NOMO-1 (cell line): ENCODE data around the gene SLC7A10.
"Not testable (repeated sequence)": the region's sequence is repeated elsewhere in the genome, so short reads cannot be mapped to it uniquely, and the experiment has no call there.

Experiments
- DNase-seq, 2 experiments: peaks; one replicate each; lab custom pipeline; 2025; ENCODE audit not compliant: unreplicated experiment in 2 of 2; lab: John Stamatoyannopoulos, UW

SLC7A10 gene

GRCh38 chr19:33186431-33187182, 39.0 kb downstream of the SLC7A10 start:
- peak; percentile 70 to 77 for DNase-seq

DNA sequence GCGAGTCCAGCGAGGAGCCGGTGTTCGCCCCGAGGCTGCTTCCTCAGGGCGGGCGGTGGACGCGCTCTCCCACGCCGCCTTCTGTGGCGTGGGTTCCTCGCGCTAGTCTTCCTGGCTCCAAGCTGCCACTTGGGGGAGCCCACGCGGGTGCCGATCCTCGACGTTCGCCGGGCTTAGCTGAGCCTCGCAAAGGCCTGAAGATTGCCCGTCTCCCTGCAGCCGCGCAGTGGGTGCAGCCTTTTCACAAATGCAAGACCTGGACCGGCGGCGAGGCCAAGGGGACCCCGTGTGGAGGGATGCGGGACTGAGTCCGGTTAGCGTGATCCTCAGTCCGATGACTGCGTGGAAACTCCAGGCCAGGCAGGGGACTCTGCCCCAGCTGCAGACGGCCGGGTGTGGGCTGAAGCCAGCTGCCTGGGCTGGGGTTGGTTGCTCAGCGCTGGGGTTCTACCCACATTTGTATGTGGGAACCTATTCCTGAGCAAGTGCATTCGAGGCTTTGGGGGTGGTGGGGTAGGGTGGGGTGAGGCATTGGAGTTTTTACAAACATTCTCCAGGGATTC, 48.2 kb downstream of the SLC7A10 start:
- DNase-seq: peak; percentile 72 to 74

DNA sequence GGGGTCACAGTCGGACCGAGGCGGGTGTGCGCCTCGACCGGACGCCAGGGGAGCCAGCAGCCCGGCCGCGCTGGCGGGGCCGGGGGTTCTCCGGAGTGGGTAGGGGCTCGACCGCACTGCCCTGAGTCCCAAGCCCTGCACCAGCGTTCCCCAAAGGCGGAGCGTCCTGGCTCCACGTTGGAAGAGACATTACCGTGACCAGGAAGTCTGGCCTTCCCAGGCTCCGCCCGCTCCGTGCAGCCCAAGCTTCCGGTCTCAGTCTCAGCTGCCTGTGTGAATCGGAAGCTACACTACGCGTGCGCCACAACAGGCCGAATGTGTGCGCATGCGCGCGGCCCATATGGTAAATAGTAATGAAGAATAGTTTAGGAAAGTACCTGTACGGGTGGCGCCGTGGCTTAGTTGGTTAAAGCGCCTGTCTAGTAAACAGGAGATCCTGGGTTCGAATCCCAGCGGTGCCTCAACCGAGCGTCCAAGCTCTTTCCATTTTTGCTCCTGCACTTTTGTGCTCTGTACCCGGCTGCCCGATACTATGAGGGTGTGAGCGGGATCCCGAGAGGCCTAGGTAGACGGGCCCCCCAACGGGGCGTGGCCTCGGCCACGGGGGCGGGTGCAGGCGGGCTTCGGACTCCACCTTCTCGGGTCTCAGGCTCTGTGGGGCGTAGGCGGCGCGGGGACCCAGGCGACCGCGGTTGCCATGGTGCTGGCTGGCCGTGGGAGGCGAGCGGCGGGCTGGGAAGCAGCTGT, 48.8 kb downstream of the SLC7A10 start:
- peak; percentile 99 for DNase-seq

- DNase-seq: no peak
These were observed 49.6 kb downstream of the SLC7A10 start for GRCh38 chr19:33175886-33176669.

DNA sequence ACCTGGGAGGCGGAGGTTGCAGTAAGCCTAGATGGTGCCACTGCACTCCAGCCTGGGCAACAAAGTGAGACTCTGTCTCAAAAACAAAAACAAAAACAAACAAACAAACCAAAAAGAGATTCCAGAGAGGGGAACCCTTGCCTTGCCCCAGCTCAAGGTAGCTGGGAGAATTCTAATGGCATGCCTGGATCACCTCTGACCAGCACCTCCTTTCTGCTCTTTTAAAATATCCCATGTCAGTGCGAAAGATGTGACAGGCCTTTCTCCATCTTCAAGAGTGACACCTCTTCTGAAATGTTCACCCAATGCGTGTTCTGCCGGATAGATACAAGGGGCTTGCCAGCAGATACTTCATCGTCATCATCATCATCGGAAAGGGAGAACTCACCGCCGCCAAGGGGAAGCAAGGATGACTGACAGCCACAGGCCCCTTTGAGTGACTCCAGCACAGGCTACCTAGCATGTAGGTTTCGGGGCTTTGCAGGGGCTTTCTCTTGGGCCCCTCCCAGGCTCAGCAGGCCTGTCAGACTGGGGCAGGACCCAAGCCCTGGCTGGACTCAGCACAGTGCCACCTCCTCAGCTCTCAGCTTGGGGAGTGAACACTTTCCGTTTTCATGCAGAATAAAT, 50.4 kb downstream of the SLC7A10 start:
- no peak for DNase-seq

DNA sequence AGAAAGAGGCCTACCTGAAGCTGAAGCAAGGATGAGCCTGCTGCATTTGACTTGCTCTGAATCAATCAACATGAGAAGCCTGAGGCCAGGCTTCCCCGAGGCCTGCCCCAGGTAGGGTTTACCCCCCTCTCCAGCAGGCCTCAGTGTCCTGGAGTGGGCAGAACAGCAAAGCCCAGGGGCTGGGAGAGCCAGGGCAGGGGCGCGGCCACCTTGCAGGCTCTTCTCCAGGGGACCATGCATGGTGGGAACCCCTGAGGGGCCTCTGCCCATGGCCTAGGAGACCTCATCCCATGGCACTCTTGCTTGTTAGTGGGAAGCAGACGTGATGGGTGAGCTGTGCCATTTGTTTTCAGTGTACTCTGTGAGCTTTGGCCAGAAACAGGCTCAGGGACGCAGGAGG, 51.5 kb downstream of the SLC7A10 start:
- DNase-seq: no peak

GRCh38 chr19:33171916-33172359, 53.7 kb downstream of the SLC7A10 start:
- no peak for DNase-seq

GRCh38 chr19:33171222-33171795, 54.3 kb downstream of the SLC7A10 start:
- DNase-seq: no peak

- no peak for DNase-seq
These were observed 57.1 kb downstream of the SLC7A10 start for GRCh38 chr19:33168528-33168927.

DNA sequence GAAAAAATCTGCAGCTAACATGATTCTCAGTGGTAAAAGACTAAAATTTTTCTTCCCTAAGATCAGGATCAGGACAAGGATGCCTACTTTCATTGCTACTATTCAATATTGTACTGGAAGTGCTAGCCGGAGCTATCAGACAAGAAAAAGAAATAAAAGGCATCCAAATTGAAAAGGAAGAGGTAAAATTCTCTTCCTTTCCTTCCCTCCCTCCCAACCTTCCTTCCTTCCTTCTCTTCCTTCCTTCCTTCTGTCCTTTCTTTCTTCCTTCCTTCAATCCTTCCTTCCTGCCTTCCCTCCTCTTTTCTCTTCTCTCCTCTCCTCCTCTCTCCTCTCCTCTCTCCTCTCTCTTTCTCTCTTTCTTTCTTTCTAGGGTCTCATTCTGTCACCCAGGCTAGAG, 58.2 kb downstream of the SLC7A10 start:
- no peak for DNase-seq

- not testable (repeated sequence) for DNase-seq
These were observed 59.6 kb downstream of the SLC7A10 start for GRCh38 chr19:33166037-33166436.

- DNase-seq: no peak
These were observed 62.2 kb downstream of the SLC7A10 start for GRCh38 chr19:33163481-33163880.

DNA sequence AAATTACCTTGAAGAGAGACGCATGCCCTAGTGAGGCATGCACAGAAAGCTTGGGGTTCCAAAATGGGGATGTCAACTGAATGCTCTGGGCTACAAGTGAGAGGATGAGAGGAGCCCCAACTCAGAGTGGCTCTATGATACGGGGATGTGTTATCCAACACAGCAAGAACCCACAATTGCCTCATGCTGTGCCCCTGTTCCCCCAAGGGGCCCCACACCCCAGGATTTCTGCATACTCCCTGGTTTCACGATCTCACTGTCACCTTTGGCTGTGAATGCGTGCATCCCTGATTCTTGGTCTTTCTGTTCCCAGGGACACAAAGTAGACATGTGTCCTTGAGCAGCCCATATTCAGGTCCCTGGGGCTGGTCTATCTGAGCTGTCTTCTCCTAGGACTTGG, 64.4 kb downstream of the SLC7A10 start:
- DNase-seq: no peak

DNA sequence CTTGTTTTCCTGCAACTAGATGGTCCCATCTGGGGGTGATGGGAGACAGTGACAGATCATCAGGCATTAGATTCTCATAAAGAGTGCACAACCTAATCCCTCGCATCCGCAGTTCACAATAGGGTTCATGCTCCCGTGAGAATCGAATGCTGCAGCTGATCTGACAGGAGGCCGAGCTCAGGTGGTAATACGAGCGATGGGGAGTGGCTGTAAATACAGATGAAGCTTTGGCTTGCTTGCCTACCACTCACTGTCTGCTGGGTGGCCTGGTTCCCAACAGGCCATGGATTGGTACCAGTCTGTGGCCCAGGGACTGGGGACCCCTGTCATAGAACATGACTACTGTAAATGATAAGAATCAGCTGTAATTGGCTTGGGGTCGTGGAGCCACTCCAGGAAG, 65.8 kb downstream of the SLC7A10 start:
- DNase-seq: no peak

DNA sequence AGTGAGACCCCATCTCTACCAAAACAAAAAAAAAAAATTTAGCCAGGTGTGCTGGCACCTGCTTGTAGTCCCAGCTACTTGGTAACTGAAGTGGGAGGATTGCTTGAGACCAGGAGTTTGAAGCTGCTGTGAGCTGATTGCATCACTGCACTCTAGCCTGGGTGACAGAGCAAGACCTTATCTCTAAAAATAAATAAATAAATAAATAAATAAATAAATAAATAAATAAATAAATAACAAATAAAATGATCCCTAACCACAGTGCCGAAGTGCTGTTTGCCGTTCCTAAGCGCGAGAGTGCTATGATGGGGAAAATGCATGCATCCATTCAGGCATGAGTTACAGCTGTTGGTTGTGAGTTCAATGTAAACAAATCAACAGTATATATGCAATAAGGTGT, 66.5 kb downstream of the SLC7A10 start:
- DNase-seq: no peak
